GM19372 (cell line): ENCODE measurements around the gene ABCE1.

Experiments used
- ATAC-seq: cut with Tn5 transposase; IDR thresholded peaks from one replicate; pipeline ENCODE4 v1.9.1; 2021; ENCODE audit warnings: mild to moderate bottlenecking, low read depth, moderate library complexity; ENCODE audit not compliant: unreplicated experiment

The ABCE1 gene

GRCh38 chr4:145171911-145172310 is 73.8 kb downstream of the ABCE1 start:
- ATAC-seq, result no peak

DNA sequence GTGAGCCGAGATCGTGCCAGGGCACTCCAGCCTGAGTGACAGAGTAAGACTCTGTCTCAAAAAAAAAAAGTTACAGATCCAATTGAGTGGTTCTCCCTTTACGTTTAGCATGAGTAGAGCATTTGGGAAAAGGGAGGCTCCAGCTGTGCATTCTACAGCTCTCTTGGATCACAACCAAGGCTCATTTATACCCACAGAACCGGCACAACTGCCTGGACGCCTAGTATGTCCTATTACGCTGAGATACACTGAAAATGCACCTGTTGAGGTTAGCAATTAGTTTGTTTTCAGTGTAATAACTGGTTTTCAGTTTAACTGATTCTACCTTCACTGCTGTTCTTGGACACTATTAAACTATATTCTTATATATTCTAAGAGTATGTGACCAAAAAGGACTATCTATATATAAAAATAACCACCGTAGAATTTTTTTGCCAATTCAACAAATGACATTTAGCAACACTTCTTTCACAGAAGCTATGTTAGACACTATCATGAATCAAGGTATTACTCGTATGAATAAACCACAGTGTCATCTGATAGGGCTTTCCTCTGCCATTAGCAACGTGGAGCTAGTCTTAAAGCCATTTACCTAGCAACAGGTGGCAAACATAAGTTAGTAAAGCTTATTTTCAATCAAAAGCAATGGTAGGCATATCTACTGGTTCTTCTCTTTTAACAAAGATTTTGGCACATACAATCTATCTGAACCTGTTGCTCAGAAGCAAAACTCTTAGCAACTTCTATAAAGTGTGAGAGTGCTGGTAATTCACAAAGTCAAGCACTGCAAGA is 78.7 kb downstream of the ABCE1 start:
- ATAC-seq, result no peak

DNA sequence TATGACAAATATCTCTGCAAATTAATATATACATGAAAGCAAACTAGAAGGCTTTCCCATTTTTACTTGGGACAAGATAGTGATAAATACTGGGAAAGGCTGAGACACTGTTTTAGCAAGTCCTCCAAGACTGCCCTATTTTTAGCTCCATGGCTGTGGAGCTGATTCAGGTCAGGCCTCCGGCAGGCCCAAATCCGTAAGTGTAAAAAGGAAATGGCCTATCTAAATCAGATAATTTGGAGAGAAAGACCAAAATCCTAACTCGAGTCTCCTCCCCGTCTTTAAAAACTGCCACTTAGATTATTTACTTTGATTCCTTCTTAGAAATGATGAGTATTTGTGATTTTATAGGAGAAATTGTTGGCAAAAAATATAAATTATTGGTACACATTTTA is 79.4 kb downstream of the ABCE1 start:
- no peak for ATAC-seq

GRCh38 chr4:145177906-145178538 is 79.9 kb downstream of the ABCE1 start:
- no peak for ATAC-seq

DNA sequence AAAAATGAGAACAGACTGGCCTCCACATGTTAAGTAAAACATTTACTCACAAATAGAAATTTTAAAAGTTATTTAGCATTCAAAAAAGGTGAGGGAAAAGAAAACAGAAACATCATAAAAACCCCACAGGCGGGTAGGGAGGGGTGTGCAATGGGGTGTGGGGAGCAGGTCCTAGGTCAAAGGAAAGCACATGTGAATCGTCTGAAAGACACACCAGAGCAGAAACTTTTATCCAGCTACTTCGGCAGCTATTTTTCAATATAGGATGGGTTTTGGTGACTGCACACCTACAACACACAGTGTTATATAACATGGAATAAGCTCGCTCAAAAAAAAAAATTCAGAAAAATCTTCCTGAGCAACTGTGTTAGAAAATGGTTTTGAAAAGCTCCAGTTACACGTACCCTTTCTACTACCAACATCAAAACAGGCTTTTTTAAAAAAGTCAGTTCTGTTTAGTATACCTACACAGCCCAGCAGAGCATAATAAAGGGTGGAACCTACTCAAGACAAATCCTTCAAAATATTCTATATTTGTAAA is 80.7 kb downstream of the ABCE1 start:
- ATAC-seq, result no peak
